B cell (primary cell): Measurements from ENCODE around the gene ATP5ME. TPM values are rescaled to one million over a fixed set of nuclear protein-coding genes. Genes with fewer than 3 reads are reported as not detected.

Experiments
- ATAC-seq: fragments of 200-7000 bp; cut with Tn5 transposase; one replicate; pipeline ENCODE4 v1.10.0; 2021; ENCODE audit warnings: low read depth, mild to moderate bottlenecking, moderate number of reproducible peaks, moderate library complexity
- CTCF ChIA-PET: fragments of 350-600 bp; sonication (Branson Sonifier 250); formaldehyde crosslinking; loops from one replicate; lab custom pipeline; 2021; ENCODE audit warnings: antibody characterized with exemption, inconsistent platforms; lab: Charles Lee
- POLR2A ChIA-PET: fragments of 350-600 bp; sonication (Branson Sonifier 250); formaldehyde crosslinking; loops from one replicate; lab custom pipeline; 2021; ENCODE audit warnings: antibody characterized with exemption; lab: Charles Lee
- DNase-seq: peaks from one replicate; pipeline ENCODE4 v3.0.0; 2013
- H2AFZ ChIP-seq: 2 replicates; pipeline ENCODE4 v1.6.1; 2012; ENCODE audit warnings: mild to moderate bottlenecking, low read depth, low read length; ENCODE audit not compliant: insufficient read depth, poor library complexity, severe bottlenecking
- H3K27ac ChIP-seq, 2 donors: 1 replicate in 1 of 2; 2 replicates in 1 of 2; pipeline ENCODE4 v1.5.1; 2012 to 2013; ENCODE audit warnings: low read length in 2 of 2, mild to moderate bottlenecking in 2 of 2, moderate library complexity in 1 of 2
- H3K27me3 ChIP-seq, 4 experiments: fragments of 200-600 bp in 1 of 4; sonication (generic) in 1 of 4; replicated peaks in 1 of 4; 1 replicate in 2 of 4; 2 replicates in 2 of 4; pipeline versions ENCODE4 v1.6.1 to v1.7.0; 2013 to 2016; ENCODE audit warnings: low read length in 3 of 4, mild to moderate bottlenecking in 2 of 4, mixed read lengths in 1 of 4, moderate library complexity in 1 of 4; ENCODE audit not compliant: insufficient read depth in 4 of 4, control insufficient read depth in 3 of 4; ENCODE audit errors: control extremely low read depth in 1 of 4
- H3K36me3 ChIP-seq, 2 experiments: replicated peaks in 1 of 2; 1 replicate in 1 of 2; 2 replicates in 1 of 2; pipeline versions ENCODE4 v1.6.1 to v1.7.1; 2013; ENCODE audit warnings: low read length in 1 of 2; ENCODE audit not compliant: insufficient read depth in 2 of 2, control insufficient read depth in 1 of 2; ENCODE audit errors: control extremely low read depth in 1 of 2, extremely low read depth in 1 of 2
- H3K4me1 ChIP-seq, 2 donors: fragments of 200-600 bp in 1 of 2; sonication (generic) in 1 of 2; 1 replicate in 1 of 2; 2 replicates in 1 of 2; pipeline versions ENCODE4 v1.5.1 to v1.6.1; 2013 to 2017; ENCODE audit warnings: low read length in 2 of 2; ENCODE audit not compliant: control insufficient read depth in 2 of 2, insufficient read depth in 2 of 2
- H3K4me2 ChIP-seq: replicated peaks from 2 replicates; pipeline ENCODE3; 2012; ENCODE audit warnings: mild to moderate bottlenecking, low read depth, low read length; ENCODE audit not compliant: poor library complexity, severe bottlenecking
- H3K4me3 ChIP-seq, 5 experiments: fragments of 200-600 bp in 1 of 5; sonication (generic) in 1 of 5; 1 replicate in 3 of 5; 2 replicates in 2 of 5; pipeline versions ENCODE4 v1.5.1 to v1.7.0; 2011 to 2016; ENCODE audit warnings: low read length in 4 of 5, mild to moderate bottlenecking in 4 of 5, low read depth in 2 of 5, control low read depth in 1 of 5, moderate library complexity in 1 of 5; ENCODE audit not compliant: insufficient read depth in 1 of 5; ENCODE audit errors: control extremely low read depth in 1 of 5, extremely low read depth in 1 of 5
- H3K79me2 ChIP-seq: fragments of 200-600 bp; sonication (generic); one replicate; pipeline ENCODE4 v1.6.0; 2016; ENCODE audit warnings: low read length; ENCODE audit not compliant: control insufficient read depth, insufficient read depth
- H3K9ac ChIP-seq: fragments of 200-600 bp; sonication (generic); 2 replicates; pipeline ENCODE4 v1.6.1; 2017; ENCODE audit warnings: mild to moderate bottlenecking, low read length, moderate library complexity
- H3K9me3 ChIP-seq, 3 donors: one replicate each; pipeline versions ENCODE4 v1.6.1 to v1.7.1; 2013; ENCODE audit warnings: low read length in 2 of 3; ENCODE audit not compliant: control insufficient read depth in 2 of 3, insufficient read depth in 1 of 3; ENCODE audit errors: control extremely low read depth in 1 of 3
- H4K20me1 ChIP-seq: 2 replicates; pipeline ENCODE4 v1.6.0; 2012; ENCODE audit warnings: mild to moderate bottlenecking, low read length; ENCODE audit not compliant: insufficient read depth, control insufficient read depth, poor library complexity, severe bottlenecking
- H3K27ac Mint-ChIP-seq: one replicate; pipeline ENCODE4 v1.8.0; 2021; ENCODE audit warnings: mixed read lengths
- H3K27me3 Mint-ChIP-seq: one replicate; pipeline ENCODE4 v1.8.0; 2021; ENCODE audit warnings: mixed read lengths
- H3K4me1 Mint-ChIP-seq: one replicate; pipeline ENCODE4 v1.8.0; 2021; ENCODE audit warnings: mixed read lengths
- H3K4me3 Mint-ChIP-seq: one replicate; pipeline ENCODE4 v1.8.0; 2021; ENCODE audit warnings: mixed read lengths
- H3K9me3 Mint-ChIP-seq: one replicate; pipeline ENCODE4 v1.8.0; 2022; ENCODE audit warnings: mixed read lengths; ENCODE audit not compliant: insufficient read depth
- CTCF ChIP-seq: fragments of 200-600 bp; IDR thresholded peaks from one replicate; pipeline ENCODE4 v1.8.0; 2022; ENCODE audit warnings: antibody characterized with exemption, mild to moderate bottlenecking
- EZH2 ChIP-seq: IDR thresholded peaks from 2 replicates; pipeline ENCODE4 v1.6.1; 2012; ENCODE audit warnings: borderline replicate concordance, low read depth, mild to moderate bottlenecking, moderate library complexity, low read length; ENCODE audit not compliant: insufficient read depth, poor library complexity, severe bottlenecking
- WGBS: methylation state at CpG from one replicate; pipeline ENCODE4 v1.1.5; 2013; ENCODE audit warnings: missing lambda C conversion rate; ENCODE audit not compliant: insufficient coverage; 5-methylcytosine and 5-hydroxymethylcytosine counted together
- intact Hi-C: fragments of 100-400 bp; cut with micrococcal nuclease; formaldehyde crosslinking; loops from one replicate; pipeline ENCODE4 v1.10.0; 2022
- polyA plus RNA-seq: library from polyadenylated mRNA; depleted of rRNA; stranded (reverse); fragments of >200 nt; gene quantifications from 2 replicates; pipeline ENCODE4 v1.2.3, GENCODE V29; 2012
- total RNA-seq, 2 donors: library from RNA; stranded (reverse); fragments of 120-200 nt in 1 of 2; gene quantifications; 1 replicate in 1 of 2; 2 replicates in 1 of 2; pipeline versions ENCODE4 v1.2.3 to v1.2.4, GENCODE V29; 2013 to 2022

Gene ATP5ME
- total and polyA plus RNA-seq, 2 donors (not counting 1 experiment from before 2014, with no cell fraction given), result 129 to 153 TPM

- Histone ChIP-seq H3K79me2 (no peaks in the 10 kb centered on the region), H3K4me2 (no peak overlapping the region), H3K36me3 (no peaks in the 10 kb centered on the region), H4K20me1 (no peaks in the 10 kb centered on the region), H3K27me3 (peaks cover 0 to 6% (median 0%) of the 10 kb centered on the region in 4 experiments), H3K9ac (no peak overlapping the region), H3K4me3 (no peak overlapping the region), H3K9me3 (peaks cover 0 to 36% (median 0%) of the 10 kb centered on the region in 3 donors), H2AFZ (no peak overlapping the region), H3K4me1 (no peaks in the 10 kb centered on the region), H3K27ac (no peak overlapping the region)
- Mint-ChIP-seq H3K9me3 (no peaks in the 10 kb centered on the region), H3K4me1 (no peaks in the 10 kb centered on the region), H3K27me3 (peaks cover 11% of the 10 kb centered on the region), H3K4me3 (no peak overlapping the region), H3K27ac (no peak overlapping the region)
- TF ChIP-seq CTCF, result no peak
- no peak for TF ChIP-seq EZH2
- ChIA-PET CTCF (no interaction called here), POLR2A (no interaction called here)
- DNase-seq (no peak), ATAC-seq (no peak)
- intact Hi-C loops, result no loop called here
- WGBS, result 83% methylated on average over 23 of the region's 24 CpGs
These were observed 50.8 kb downstream of the ATP5ME start for GRCh38 chr4:622996-623913.

Other genes with a start within 250 kb of the ATP5ME start
- 71.6 and 79.2 TPM in 2 replicates for gene ZNF721, start 175.1 kb downstream of the ATP5ME start, total RNA-seq
- 32.2 and 37.0 TPM in 2 replicates for gene ZNF721, start 175.1 kb downstream of the ATP5ME start, polyA plus RNA-seq
- 113 and 125 TPM in 2 replicates for gene PIGG, start 175.1 kb downstream of the ATP5ME start, total RNA-seq
- 65.2 and 90.4 TPM in 2 replicates for gene PIGG, start 175.1 kb downstream of the ATP5ME start, polyA plus RNA-seq
- not detected in 2 replicates for gene TMEM271, start 98.0 kb downstream of the ATP5ME start, total RNA-seq
- gene TMEM271, start 98.0 kb downstream of the ATP5ME start, polyA plus RNA-seq, result not detected in 2 replicates
- gene PDE6B, start 48.7 kb downstream of the ATP5ME start, total RNA-seq, result 15.1 and 20.0 TPM in 2 replicates
- 23.0 and 25.2 TPM in 2 replicates for gene PDE6B, start 48.7 kb downstream of the ATP5ME start, polyA plus RNA-seq
- 36.3 and 38.3 TPM in 2 replicates for gene MYL5, start 266 bp upstream of the ATP5ME start, total RNA-seq
- gene MYL5, start 266 bp upstream of the ATP5ME start, polyA plus RNA-seq, result 16.9 and 18.1 TPM in 2 replicates
- gene SLC49A3, start 14.9 kb upstream of the ATP5ME start, total RNA-seq, result 4.3 and 6.9 TPM in 2 replicates
- gene SLC49A3, start 14.9 kb upstream of the ATP5ME start, polyA plus RNA-seq, result 1.3 and 2.0 TPM in 2 replicates
- gene PCGF3, start 31.6 kb upstream of the ATP5ME start, total RNA-seq, result 83.4 and 90.3 TPM in 2 replicates
- gene PCGF3, start 31.6 kb upstream of the ATP5ME start, polyA plus RNA-seq, result 65.7 and 84.0 TPM in 2 replicates
- not detected in 2 replicates for gene CPLX1, start 151.9 kb upstream of the ATP5ME start, total RNA-seq
- 0.37 TPM in 1 of 2 replicates, not detected in the other for gene CPLX1, start 151.9 kb upstream of the ATP5ME start, polyA plus RNA-seq